ENCODE results near the gene CRTAC1.

CRTAC1 gene

GRCh38 chr10:98030093-98030821, at the start of gene CRTAC1:
TSS of gene CRTAC1 (minus strand) at chr10:98030621. CDS start at chr10:98030472, 149 bp downstream.
- DNase-seq = peak; percentile 50

DNA sequence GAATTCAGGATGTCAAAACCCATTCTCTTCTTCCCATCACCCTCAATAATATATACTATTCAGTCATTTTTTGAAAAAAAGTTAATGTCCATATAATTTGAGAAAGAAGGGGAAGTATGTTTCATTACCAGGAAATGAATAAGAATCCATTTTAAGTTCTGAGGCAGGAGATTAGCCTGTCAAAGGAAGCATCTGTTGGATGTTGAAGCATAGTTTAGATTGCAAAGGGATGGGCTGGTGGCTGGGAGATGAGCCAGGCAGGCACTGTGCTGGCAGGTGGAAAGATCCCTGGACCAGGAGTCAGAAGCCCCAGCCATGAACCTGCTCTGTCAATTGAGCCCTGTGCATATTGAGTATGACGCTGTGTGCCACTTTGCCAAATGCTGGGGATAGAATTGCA, 48.4 kb upstream of the CRTAC1 start:
- no peak for DNase-seq

- no peak for DNase-seq
These were observed 46.8 kb upstream of the CRTAC1 start for GRCh38 chr10:98077223-98077622.

- DNase-seq = no peak
These were observed 45.7 kb upstream of the CRTAC1 start for GRCh38 chr10:98076086-98076485.

GRCh38 chr10:98074315-98074911, 44.0 kb upstream of the CRTAC1 start:
- no peak for DNase-seq

DNA sequence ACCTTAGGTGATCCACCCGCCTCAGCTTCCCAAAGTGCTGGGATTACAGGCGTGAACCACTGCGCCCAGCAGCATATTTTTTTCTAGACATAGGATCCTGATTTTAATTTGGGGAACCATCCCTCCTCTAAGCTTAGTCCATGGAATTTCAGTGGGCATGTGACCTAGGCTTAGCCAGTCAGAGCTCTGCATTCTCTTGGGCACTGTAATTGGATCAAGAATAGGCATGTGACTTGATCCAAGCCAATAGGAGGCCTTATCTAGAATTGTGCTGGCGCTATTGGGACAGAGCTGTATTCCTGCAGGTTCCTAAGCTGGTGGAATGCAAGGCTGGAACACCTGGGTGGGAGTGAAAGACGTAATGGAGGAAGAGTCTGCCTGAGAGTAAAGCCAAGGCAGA, 36.7 kb upstream of the CRTAC1 start:
- DNase-seq = no peak

DNA sequence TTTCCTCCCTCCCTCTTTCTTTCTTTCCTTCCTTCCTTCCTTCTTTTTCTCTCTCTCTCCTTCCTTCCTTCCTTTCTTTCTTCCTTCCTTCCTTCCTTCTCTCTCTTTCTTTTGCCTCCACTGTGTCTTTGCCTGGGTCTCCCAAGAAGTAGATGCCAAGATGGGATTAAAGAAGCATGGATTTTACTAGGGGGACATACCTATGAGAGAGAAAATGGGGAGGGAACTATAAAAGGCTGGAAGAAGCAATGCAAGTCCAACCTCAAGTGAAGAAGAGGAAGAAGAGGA, 33.3 kb upstream of the CRTAC1 start:
- DNase-seq = no peak

GRCh38 chr10:98062424-98062823, 32.0 kb upstream of the CRTAC1 start:
- DNase-seq = no peak

DNA sequence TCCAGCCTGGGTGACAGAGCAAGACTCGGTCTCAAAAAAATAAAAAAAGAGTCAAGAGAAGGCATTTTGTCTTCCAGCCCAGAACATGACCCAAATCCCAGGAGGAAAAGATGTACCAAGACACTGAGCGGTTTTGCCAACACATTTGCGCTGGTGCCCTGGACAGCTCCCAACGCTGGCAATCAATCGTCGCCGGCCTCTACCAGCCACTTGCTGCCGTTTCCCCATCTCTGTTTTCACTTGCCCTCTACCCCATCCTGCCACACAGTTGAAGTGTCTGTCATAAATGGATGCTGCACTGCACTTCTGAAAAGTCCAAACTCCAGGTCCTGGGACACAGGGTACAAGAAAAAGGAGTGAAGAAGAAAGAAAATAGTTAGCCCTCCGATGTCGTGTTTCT, 29.7 kb upstream of the CRTAC1 start:
- no peak for DNase-seq

DNA sequence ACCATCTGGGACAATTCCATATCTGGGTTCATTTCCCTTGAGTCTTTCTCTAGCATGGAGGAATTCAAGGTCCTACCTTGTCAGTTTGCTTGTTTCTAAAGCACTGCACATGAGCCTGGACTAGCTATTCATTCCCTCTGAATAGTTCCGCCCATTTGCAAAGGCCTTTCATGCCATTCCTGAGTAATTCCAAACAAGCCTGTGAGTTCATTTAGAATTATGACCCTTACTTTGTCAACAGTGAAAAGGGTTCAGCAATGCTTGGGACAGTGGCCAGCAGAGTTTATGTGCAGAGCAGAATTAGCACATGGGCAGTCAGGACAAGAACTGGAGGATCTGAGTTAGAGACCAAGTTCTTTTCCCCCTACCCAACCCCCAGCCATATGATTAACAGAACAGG, 27.9 kb upstream of the CRTAC1 start:
- no peak for DNase-seq

GRCh38 chr10:98055841-98056516, 25.6 kb upstream of the CRTAC1 start:
- no peak for DNase-seq

- no peak for DNase-seq
These were observed 16.8 kb upstream of the CRTAC1 start for GRCh38 chr10:98047009-98047741.

DNA sequence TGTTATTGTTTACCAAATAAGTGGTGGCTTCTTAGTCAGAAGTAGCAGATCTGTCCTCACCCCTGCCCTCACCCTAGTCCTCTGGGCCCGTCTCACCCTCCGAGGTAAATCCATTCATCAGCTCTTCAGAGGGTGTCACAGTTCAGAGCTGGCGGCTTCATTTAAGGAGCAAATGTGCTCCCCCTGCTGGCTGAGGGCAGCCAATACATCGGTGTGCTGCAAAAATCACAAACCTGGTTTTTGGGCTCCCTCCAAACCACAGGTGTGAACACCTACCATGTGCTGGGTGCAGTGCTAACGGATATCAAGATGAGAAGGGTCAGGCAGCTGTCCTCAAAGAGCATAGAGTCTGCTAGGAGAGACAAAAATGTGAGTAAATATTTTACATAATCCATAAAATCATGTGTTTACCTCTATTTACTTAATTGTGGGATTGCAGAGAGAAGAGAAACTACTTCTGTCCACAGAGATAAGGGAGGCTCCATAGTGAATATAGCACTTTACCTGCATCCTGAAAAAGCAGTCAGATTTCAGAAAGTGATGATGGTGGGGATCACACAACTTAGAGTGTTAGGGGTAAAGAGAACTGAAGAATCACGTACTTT, 15.5 kb upstream of the CRTAC1 start:
- DNase-seq = no peak

DNA sequence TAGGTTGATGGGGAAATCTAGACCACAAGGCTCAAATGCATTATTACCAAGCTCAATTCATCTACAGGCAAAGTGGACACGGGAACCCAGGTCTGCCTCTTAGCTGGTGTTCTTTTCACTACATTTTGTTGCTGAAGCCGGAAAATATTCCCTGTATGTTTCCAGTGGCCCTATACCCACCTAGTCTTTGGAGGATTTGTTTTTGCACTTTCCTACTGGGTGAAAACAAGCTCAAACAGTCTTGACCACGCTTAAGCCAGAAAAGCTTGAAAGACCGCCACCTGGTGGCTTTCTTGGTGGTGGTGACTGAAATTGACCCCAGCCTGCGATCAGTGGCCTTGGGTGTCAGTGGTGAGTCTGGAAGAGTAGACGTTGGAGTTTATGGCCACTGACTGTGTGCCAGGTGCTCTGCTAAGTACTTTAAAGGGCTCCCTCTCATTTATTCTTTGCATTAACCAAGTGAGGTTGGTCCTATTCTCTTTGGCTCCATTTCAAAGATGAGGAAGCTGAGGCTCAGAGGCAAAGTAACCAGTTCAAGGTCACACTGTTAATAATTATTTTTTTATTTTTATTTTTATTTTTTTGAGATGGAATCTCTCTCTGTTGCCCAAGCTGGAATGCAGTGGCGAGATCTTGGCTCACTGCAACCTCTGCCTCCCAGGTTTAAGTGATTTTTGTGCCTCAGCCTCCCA, 11.1 kb upstream of the CRTAC1 start:
- no peak for DNase-seq

- no peak for DNase-seq
These were observed 9.4 kb upstream of the CRTAC1 start for GRCh38 chr10:98039690-98040381.

DNA sequence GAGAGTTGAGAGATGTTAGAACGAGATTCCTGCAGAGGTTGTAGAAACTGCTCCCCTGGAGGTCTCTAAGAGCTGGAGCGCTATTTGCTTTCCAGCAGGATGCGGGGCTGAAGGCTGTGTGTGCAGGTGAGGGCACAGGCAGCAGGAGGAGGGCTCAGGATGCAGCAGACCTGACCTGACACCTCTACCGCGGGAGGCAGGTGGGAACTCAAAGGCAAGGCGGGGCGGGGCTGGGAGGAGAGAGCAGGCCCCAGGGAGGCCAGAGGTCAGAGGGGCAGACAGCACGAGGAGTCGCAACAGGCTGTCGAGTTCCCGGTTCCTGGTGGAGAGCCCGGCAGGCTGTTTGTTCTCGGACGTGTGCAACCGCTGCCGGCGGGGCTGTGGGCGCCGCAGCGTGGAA, 7.9 kb upstream of the CRTAC1 start:
- DNase-seq = no peak

- no peak for DNase-seq
These were observed 5.2 kb upstream of the CRTAC1 start for GRCh38 chr10:98035599-98035998.

DNA sequence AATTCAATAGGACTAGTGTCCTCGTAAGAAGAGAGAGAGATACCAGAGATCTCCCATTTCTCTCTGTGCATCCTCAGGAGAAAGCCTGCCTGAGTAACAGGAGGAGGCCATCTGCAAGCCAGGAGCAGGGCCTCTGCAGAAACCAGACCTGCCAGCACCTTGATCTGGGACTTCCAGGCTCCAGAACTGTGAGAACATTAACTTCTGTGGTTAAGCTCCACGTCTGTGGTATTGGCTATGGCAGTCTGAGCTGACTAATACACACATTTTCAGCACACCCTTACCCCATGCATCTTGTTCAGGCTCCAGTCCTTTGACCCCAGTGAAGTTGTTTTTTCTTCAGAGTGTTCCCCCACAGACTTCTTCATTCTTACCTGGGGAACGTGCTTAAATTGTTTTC, 3.1 kb upstream of the CRTAC1 start:
- DNase-seq = no peak

DNA sequence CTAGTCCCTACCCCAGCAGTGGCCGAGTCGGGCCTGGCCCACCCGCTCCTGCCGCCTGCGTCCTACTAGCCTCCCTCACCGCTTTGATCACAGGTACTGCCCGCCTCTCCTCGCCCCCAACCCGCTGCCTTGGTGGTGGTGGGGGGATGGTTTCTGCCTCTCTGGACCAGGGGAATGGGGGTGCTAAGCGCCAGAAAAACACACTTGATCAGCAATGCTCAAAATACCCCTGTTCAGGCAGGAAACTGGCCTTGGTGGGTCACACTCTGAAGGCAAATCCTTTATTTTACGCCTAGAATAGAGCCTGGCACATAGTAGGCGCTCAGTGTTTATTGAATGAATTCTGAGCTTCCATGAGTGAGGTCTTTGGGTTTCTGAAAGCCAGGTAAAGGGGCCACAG, 1.0 kb upstream of the CRTAC1 start:
- no peak for DNase-seq

DNA sequence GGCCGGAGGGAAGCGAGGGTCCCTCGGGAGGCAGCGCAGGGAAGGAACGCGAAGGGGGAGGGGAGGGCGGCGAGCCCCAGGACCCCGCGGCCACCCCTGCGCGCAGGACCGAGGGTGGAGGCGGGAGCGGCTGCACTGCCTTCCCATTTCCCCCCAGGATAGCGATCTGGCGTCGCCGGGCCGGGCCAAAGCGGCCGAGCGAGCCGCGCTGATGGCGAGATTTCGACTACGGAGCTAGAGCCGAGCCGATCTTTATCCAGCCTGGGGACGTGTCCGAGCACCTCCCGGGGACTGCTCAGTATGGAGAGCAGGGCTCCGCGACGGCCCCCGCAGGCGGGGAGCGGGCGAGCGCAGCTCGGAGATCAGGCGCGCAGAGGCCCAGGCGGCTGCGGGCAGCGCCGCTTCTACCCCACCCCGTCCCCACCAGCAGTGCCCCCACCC, 590 bp upstream of the CRTAC1 start:
- no peak for DNase-seq

DNA sequence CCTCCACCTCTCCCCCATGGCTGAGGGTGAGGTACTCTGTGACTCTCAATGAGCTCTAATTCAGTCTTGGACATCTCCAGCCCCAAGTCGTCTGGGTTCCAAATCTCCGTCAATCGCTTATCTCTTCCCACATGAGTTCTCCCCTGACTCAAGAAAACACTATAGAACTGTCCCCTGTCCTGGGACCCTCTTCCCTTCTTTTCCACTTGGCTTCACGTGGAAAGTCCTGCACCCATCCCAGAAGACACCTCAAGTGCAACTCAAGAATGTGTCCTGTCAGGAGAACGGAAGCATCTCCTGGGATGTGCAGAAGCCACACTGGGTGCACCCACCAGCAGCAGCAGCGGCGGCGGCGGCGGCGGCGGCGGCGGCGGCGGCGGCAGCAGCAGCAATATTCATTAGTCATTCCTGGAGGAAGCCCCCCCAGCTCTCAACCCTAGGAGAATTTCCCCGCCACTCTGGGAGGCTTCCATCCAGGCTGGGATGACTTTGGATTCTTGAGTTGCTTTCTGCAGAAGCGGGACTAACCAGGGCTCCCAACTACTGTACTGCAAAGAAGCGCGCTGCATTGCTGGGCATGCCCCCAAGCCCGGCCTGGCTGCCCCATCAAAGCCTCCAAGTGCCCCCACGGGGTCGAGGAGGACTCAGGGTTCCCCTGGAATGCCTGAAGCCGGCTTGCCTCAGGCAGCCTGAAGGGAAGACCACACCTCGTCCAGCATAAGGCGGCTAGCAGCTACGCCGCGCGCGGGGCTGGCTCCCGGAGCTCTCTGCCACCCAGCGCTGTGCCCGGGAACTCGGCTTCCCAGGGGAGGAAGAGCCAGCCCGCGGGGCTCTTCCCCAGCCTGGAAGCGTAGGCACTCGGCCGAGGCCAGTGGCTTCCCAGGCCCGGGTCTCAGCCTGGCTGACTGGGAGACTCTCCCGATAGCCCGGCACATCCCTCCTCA, 1.0 kb downstream of the CRTAC1 start:
- DNase-seq = no peak
